GM18858 (cell line): Measurements from ENCODE around the gene TFCP2L1.
"Not testable (repeated sequence)": the region's sequence is repeated elsewhere in the genome, so short reads cannot be mapped to it uniquely, and the experiment has no call there.

Source experiments
- ATAC-seq: cut with Tn5 transposase; IDR thresholded peaks from one replicate; pipeline ENCODE4 v1.9.1; 2021; ENCODE audit not compliant: unreplicated experiment

Gene TFCP2L1

DNA sequence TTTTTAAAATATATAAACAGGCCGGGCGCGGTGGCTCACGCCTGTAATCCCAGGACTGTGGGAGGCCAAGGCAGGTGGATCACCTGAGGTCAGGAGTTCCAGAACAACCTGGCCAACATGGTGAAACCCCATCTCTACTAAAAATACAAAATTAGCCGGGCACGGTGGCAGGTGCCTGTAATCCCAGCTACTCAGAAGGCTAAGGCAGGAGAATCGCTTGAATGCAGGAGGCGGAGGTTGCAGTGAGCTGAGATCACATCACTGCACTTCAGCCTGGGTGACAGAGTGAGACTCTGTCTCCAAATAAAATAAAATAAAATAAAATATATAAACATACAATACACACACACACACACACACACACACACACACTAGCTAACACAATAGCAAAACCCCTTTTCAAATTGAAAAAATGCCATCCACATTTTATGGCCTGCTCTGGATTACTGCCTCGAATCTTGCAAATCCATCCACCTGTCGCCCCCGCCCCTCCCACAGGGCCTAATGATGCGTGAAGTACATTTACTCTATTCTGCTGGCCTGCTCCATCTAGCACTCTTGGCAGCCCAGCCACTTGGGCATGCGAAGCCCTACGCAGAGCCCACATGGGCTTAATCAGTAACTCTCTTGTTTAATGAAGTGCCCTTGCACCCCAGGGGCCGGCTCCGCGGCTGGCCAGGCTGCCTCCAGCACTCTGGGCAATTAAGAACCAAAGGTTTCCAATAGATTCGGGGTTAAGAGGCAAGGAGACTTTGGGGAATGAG is 57.4 kb downstream of the TFCP2L1 start:
- ATAC-seq: not testable (repeated sequence)

DNA sequence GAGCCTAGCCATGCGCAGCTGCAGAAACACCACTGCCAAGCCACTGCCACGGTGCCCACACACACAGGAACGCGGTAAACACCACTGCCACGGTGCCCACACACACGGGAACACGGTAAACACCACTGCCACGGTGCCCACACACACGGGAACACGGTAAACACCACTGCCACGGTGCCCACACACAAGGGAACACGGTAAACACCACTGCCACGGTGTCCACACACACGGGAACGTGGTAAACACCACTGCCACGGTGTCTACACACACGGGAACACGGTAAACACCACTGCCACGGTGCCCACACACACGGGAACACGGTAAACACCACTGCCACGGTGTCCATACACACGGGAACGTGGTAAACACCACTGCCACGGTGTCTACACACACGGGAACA is 59.3 kb downstream of the TFCP2L1 start:
- not testable (repeated sequence) for ATAC-seq

DNA sequence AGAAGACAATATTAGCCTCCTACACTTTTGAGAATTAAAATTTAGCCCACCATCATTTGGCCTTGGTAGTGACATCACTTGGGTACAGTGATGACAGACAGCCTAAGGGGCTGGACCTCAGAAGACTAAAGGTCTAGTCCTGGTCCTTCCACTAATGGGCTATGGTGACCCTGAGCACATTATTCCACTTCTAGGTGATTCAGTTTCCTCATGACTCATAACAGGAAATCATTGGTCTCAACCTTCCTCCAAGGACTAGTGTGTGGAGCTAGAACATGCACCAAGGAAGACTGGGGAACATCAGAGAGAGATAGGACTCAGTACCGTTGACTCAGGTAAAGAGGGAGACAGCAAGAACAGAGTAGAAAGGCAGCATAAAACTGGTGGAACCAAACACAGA is 64.0 kb downstream of the TFCP2L1 start:
- ATAC-seq: no peak

DNA sequence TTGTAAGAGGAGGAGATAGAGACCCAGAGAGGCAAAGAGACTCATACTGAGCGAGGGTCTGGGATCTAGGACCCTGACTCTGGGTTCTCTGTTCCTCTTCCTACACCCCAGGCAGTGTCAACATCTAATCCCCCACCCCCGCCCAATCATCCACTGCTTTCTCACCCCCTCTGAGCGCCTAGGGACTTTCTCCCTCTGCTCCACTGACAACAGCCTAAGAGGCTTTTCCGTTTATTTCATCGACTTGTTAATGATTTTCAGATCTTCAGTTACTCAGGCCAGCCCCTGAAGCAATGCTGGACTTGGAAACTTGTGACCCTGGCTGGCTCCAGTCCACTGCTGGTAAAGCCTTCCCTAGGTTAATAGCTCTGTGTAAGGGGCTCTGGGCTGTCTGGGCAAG is 65.1 kb downstream of the TFCP2L1 start:
- no peak for ATAC-seq

DNA sequence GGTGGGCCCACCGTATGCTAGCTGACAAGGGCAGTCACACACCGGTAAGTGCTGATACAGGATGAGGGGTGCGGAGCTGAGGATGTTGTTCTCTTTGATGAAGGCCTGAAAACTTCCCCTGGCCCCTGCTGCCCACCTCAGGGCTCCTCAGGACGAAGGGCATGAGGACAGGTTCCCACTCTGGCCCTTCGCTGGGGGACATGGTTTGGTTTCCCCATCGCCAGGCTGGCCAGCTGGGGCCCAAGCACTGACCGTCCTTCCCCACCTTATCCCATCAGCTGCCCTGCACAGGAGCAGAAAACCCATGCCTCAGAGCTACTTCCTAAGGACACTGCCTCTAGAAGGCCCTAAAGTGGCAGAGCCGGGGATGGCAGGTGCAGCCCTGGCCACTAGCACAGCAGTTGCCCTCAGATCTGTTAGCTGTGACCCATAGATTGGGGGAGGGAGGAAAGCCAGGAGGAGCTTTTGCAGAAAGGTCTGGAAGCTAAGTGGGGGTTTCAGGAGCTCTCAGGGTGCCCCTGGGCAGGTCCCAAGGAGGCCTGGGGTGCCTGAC is 66.5 kb downstream of the TFCP2L1 start:
- ATAC-seq: no peak

DNA sequence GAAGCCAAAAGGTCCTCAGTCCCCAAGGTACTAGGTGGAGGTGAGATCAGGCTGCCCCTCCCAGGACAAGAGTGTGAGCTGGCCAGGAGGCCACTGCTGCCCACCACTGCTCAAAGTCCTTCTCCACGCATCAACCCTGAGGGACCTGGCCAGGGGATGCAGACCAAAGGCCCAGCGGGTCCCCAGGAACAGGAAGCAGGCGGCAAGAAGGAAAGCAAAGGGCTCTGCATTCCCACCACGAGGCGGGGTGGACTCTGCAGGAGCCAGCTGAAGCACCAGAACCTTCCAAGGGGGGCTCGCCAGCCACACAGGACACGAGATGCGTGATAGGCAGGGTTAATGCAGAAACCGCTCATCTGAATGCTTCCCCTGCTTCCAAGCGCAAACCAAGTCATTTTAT is 67.4 kb downstream of the TFCP2L1 start:
- no peak for ATAC-seq

DNA sequence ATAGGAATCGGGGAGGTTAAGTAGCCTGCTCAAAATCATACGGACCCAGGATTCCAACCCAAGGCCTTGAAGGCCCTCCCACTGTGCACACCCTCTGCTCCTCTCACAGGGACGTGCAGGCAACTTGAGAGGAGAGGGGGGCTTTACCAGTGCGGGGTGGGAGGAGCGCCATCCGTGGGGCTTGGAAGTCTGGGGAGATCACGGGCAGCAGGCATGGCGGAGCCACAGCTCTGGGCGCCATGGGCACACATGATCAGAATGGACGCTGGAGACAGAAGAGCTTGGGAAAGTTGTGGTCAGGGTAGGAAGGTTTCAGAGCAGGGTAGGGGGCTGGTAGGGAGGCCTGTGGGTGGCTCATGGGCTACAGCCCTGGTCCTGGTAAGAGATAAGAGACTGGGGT is 70.7 kb downstream of the TFCP2L1 start:
- no peak for ATAC-seq

GRCh38 chr2:121213386-121213785 is 71.6 kb downstream of the TFCP2L1 start:
- no peak for ATAC-seq

DNA sequence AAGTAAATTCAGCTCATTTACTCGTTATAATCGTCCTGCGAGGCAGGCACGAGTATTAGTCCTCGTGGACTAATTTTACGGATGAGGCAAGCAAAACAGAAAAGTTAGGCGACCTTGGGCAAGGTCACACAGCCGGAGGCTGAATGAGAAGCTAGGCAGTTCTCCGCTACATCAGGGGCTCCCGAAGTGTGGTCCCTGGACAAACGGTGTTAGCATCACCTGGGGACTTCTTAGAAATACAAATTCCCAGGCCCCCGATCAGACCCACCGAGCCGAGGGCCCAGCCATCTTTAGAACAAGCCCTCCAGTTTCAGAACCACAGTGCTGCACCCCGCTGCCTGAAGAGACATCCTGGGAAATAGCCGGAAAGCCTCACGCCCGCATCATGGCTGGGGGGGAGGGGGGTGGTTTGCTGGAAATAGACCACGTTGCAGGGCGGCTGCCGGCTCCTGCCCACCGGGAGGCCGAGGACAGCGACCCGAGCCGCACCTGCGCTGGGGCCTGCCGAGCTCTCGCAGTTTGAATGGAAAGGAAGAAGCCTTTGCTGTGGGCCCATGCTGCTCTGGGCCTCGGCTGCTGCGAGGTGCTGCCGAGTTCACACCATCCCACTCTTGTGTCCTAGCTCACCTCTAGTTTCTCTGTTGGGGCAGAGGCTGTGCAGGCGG is 72.2 kb downstream of the TFCP2L1 start:
- no peak for ATAC-seq

DNA sequence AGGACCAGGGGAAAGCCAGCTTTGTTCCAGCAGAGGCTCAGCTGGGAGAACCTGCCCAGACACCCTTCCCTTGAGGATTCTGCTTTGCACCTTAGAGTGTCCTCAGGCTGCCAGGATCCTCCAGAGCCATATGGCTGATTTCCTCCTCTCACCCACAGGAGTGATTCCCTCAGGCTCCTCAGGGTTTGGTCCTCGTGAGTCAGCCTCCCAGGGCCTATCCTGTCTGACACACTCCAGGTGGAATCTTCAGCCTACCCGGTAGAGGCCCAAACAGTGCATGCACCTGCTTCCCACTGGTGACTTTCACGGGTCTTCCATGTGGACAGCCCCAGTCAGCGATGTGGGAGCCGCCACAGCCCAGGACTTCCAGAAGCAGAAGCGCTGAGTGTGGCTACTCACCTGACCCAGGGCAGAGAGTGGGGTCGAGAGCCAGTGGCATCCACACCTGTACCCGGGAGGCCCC is 73.3 kb downstream of the TFCP2L1 start:
- ATAC-seq: no peak

DNA sequence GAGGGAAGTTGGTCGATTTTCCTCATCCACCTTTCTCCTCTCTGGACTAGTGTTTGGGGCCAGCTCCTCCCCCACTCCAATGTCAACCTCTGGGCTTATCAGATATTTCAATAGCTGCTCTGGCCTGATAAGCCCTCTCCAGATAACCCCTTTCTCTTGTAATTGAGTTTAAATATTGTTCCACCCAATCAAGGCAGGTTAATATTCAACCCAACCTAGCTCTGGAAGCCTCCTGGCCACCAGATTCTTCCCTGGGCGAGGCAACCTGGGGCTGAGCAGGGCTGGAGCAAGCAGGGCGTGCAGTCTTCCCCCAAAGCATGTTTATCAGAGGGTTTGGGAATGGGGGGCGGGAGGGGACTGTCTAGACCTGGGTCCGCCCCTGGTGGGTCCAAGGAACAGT is 73.8 kb downstream of the TFCP2L1 start:
- no peak for ATAC-seq

DNA sequence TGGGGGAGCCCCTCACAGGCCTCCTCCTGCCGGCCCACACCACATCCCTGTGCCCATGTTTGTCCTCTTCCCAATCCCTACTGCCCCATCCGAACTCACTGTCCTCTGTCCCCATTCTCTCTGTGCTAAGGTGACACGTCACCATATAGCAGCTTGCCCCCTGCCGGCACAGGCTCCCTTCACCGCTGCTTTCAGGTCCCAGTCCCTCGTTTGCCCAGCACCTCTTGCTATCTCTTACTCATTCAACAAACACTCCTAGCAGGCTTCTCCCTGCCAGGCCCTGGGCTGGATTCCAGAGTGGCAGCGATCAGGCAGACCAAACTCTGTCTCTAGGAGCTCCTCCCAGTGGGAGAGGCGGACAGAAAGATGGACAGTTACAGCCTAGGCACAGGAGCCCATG is 74.3 kb downstream of the TFCP2L1 start:
- no peak for ATAC-seq

GRCh38 chr2:121209014-121209610 is 75.9 kb downstream of the TFCP2L1 start:
- ATAC-seq: no peak

GRCh38 chr2:121207494-121207893 is 77.5 kb downstream of the TFCP2L1 start:
- ATAC-seq: no peak

- no peak for ATAC-seq
These were observed 79.6 kb downstream of the TFCP2L1 start for GRCh38 chr2:121205321-121205942.

DNA sequence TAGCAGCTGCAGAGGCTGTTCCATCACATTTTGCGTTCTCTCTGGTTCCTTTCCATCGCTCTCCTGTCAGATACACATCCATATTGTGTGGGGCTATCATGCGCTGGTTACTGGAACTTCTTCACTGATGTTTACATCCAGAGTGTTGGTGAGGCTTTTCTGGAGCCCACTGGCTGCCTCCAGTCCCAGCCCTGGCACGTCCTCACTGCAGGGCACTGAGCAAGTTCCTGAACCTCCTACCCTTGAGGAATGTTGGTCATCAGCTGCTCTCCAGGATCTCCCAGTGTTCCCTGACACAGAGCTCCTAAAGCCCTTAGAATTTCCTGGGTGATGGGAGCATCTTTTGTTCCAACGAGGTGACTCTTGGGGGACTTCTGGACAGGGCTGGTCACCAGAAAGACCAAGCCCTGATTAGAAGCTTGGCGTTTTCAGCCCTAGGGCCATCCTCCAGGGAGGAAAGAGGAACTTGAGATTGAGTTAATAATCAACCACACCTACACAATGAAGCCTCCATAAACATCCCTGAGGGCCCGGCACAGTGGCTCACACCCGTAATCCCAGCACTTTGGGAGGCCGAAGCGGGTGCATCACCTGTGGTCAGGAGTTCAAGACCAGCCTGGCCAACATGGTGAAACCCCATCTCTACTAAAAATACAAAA is 81.3 kb downstream of the TFCP2L1 start:
- no peak for ATAC-seq

DNA sequence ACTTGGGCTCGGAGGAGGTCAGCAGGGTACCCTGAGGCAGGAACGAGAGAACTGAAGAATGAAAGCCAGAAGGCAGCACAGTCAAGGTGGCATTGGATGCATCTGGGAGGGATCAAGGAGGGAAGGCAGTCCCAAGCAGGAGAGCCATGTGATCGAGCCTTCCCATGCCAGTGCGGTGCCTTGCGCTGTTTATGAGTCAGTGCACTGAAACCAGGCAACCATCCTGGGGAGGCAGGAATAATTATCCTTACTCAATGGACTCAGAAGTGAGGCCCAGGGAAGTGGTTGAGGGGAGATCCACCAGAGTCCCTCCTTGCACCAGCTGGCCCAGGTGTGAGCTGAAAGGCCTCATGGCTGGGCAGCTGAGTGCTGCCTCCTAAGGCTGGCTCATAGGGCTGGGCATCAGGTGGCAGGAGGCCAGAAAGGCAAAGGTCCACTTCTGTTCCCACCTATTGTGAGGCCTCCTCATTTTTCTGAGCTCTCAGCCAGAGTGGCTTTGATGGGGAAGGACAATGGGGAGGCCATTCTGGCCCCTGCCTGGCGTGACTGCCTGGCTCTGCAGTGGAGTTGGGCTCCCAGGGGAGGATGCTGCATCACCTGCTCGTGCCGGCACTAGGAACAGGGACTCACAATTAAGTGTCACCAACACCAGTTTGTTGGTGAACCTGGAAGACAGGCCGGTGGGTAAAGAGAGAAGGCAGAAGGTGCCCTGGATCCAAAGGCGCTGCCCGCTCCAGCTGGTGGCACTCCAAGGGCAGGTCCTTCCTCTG is 82.3 kb downstream of the TFCP2L1 start:
- ATAC-seq: no peak

- ATAC-seq: no peak
These were observed 83.2 kb downstream of the TFCP2L1 start for GRCh38 chr2:121201796-121202195.

DNA sequence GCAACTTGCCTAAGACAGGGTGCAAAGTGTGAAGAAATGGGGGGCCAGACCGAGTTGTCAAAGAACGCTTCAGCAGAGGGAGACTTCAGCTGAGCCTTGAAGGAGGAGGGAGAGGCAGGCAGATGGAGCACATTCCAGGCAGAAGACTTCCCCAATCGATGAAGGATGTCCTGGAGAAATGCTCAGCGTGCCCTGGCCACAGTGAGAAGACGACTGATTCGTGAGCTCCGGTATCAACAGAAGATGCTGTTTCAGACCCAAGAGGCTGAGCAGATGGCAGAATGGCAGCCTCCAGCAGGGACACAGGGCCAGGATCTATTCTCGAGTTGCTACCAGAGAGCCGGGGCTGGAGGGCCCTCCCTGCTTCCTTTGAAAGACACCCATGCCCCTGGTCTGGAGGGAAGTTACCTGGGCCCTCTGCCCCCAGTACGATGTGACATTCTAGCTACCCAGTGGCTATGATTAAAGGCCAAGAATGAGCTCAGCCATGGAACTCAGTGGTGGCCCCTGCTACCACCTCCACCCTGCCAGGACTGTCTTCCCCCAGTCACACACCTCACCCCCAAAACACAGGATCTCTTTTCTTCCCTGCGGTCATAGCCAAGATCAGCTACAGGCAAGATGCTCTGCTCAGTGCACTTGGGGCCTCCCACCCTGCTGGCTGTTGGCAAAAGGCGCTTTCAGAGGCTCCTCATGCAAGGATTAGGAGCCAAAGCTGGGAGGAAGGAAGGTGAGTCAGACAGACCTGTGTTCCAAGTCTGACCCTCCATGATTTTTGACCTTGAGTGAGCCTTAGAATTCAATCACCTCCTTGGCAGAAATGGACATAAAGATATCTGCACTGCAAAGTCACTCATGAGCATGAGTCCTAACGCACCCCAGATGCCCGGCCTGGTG is 84.3 kb downstream of the TFCP2L1 start:
- ATAC-seq: no peak
